ENCODE results near the gene FAP.

- TF ChIP-seq, protein P1, sequence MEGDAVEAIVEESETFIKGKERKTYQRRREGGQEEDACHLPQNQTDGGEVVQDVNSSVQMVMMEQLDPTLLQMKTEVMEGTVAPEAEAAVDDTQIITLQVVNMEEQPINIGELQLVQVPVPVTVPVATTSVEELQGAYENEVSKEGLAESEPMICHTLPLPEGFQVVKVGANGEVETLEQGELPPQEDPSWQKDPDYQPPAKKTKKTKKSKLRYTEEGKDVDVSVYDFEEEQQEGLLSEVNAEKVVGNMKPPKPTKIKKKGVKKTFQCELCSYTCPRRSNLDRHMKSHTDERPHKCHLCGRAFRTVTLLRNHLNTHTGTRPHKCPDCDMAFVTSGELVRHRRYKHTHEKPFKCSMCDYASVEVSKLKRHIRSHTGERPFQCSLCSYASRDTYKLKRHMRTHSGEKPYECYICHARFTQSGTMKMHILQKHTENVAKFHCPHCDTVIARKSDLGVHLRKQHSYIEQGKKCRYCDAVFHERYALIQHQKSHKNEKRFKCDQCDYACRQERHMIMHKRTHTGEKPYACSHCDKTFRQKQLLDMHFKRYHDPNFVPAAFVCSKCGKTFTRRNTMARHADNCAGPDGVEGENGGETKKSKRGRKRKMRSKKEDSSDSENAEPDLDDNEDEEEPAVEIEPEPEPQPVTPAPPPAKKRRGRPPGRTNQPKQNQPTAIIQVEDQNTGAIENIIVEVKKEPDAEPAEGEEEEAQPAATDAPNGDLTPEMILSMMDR (conservative IDR thresholded peaks at IDR 0.05; ENCODE audit: low read depth, low read length), result no peak
- no peak for TF ChIP-seq EZH2 (IDR thresholded peaks at IDR 0.05; ENCODE audit: low read length, unreplicated experiment)
These were observed 67.5 kb downstream of the FAP start for GRCh38 chr2:162175714-162176113.
